Stomach (tissue), 4 donors: Measurements from ENCODE around the gene TSSK1B.
"Not testable (repeated sequence)": the region's sequence is repeated elsewhere in the genome, so short reads cannot be mapped to it uniquely, and the experiment has no call there.

Experiments used
- POLR2A ChIP-seq, 4 donors: fragments of 450-650 bp; IDR thresholded peaks; one replicate each; pipeline ENCODE4 v1.6.1; 2016; ENCODE audit warnings: antibody characterized with exemption in 4 of 4, control low read depth in 2 of 4, mild to moderate bottlenecking in 1 of 4, moderate library complexity in 1 of 4
- TF ChIP-seq, protein P1 (sequence below), 7 experiments: fragments of 450-650 bp in 4 of 7; fragments of 200-600 bp in 3 of 7; sonication (generic) in 3 of 7; IDR thresholded peaks; one replicate each; pipeline ENCODE4 v1.5.1; 2016 to 2019; ENCODE audit warnings: antibody characterized with exemption in 7 of 7, control low read depth in 2 of 7, mild to moderate bottlenecking in 1 of 7

DNA sequence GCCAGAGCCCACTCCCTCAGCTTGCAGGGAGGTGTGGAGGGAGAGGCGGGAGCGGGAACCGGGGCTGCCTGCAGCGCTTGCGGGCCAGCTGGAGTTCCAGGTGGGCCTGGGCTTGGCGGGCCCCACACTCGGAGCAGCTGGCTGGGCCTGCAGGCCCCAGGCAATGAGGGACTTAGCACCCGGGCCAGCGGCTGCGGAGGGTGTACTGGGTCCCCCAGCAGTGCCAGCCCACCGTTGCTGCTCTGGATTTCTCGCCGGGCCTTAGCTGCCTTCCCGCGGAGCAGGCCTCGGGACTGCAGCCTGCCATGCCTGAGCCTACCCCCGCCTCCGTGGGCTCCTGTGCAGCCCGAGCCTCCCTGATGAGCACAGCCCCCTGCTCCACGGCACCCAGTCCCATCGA is 22.3 kb upstream of the TSSK1B start:
- TF ChIP-seq POLR2A (IDR thresholded peaks at IDR 0.05), result not testable (repeated sequence)
- TF ChIP-seq, protein P1, sequence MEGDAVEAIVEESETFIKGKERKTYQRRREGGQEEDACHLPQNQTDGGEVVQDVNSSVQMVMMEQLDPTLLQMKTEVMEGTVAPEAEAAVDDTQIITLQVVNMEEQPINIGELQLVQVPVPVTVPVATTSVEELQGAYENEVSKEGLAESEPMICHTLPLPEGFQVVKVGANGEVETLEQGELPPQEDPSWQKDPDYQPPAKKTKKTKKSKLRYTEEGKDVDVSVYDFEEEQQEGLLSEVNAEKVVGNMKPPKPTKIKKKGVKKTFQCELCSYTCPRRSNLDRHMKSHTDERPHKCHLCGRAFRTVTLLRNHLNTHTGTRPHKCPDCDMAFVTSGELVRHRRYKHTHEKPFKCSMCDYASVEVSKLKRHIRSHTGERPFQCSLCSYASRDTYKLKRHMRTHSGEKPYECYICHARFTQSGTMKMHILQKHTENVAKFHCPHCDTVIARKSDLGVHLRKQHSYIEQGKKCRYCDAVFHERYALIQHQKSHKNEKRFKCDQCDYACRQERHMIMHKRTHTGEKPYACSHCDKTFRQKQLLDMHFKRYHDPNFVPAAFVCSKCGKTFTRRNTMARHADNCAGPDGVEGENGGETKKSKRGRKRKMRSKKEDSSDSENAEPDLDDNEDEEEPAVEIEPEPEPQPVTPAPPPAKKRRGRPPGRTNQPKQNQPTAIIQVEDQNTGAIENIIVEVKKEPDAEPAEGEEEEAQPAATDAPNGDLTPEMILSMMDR (IDR thresholded peaks at IDR 0.05), result not testable (repeated sequence)
